Right lobe of liver (tissue), 6 donors: Measurements from ENCODE around the gene DDA1. TPM values are rescaled to one million over a fixed set of nuclear protein-coding genes. Genes with fewer than 3 reads are reported as not detected.

Source experiments
- ATAC-seq, 4 donors: fragments of 200-7000 bp; cut with Tn5 transposase; one replicate each; pipeline ENCODE4 v1.9.1; 2020; ENCODE audit warnings: mild to moderate bottlenecking in 4 of 4, moderate library complexity in 4 of 4
- DNase-seq, 3 donors: peaks; one replicate each; pipeline ENCODE4 v3.0.0-alpha.2; 2020
- H3K27ac ChIP-seq, 3 donors: fragments of 200-600 bp; one replicate each; pipeline ENCODE4 v1.8.0; 2022
- H3K27me3 ChIP-seq, 2 donors: fragments of 200-600 bp; one replicate each; pipeline ENCODE4 v1.8.0; 2022
- H3K36me3 ChIP-seq, 4 donors: fragments of 200-600 bp; sonication (generic) in 1 of 4; one replicate each; pipeline versions ENCODE4 v1.5.1 to v1.8.0; 2017 to 2022; ENCODE audit warnings: control low read depth in 1 of 4
- H3K4me1 ChIP-seq, 4 donors: fragments of 200-600 bp; sonication (generic) in 1 of 4; one replicate each; pipeline versions ENCODE4 v1.5.1 to v1.8.0; 2017 to 2022; ENCODE audit warnings: control low read depth in 1 of 4
- H3K4me3 ChIP-seq, 3 donors: fragments of 200-600 bp; one replicate each; pipeline ENCODE4 v1.8.0; 2022
- H3K9me3 ChIP-seq, 4 donors: fragments of 200-600 bp; sonication (generic) in 1 of 4; one replicate each; pipeline versions ENCODE4 v1.5.1 to v1.8.0; 2017 to 2022; ENCODE audit warnings: control low read depth in 1 of 4
- CTCF ChIP-seq, 4 donors: fragments of 200-600 bp in 3 of 4; fragments of 450-650 bp in 1 of 4; IDR thresholded peaks; one replicate each; pipeline versions ENCODE4 v1.5.1 to v1.8.0; 2016 to 2022; ENCODE audit warnings: antibody characterized with exemption in 4 of 4, mild to moderate bottlenecking in 2 of 4
- POLR2A ChIP-seq: fragments of 450-650 bp; IDR thresholded peaks from one replicate; pipeline ENCODE4 v1.6.1; 2017; ENCODE audit warnings: antibody characterized with exemption, mild to moderate bottlenecking
- WGBS: methylation state at CpG from one replicate; pipeline ENCODE4 v1.1.6; 2018; ENCODE audit warnings: low coverage, low lambda C conversion rate; ENCODE audit not compliant: insufficient coverage; ENCODE audit errors: missing lambda C conversion rate; 5-methylcytosine and 5-hydroxymethylcytosine counted together
- intact Hi-C, 2 donors: fragments of 100-400 bp; cut with DNase I; formaldehyde crosslinking; loops; one replicate each; pipeline versions ENCODE4 v1.11.2 to v1.14.1; 2022
- total RNA-seq, 6 experiments: library from RNA; depleted of rRNA in 2 of 6; stranded (reverse); fragments of >200 nt in 2 of 6; fragmentation: NEBNext Ultra II Directional in 3 of 6; extraction: Animal tissue kit (Norgen Biotek cat#: 25700) in 3 of 6; gene quantifications; one replicate each; pipeline versions ENCODE4 v1.1.0 to v1.2.4, GENCODE V29; 2016 to 2023
- donor health status: DM: no; HTN: yes; CAD: no.
- donor health status: DM: no; HTN: no; CAD: no.
- donor health status: DM: no; HTN: no; CAD: no.
- donor health status: DM: no; HTN: yes; CAD: no.
- donor health status: DM: no; HTN: yes; CAD: no.

The DDA1 gene
- total RNA-seq, 6 experiments from 2014 or later: 10.4 to 23.4 (median 14.1) TPM

GRCh38 chr19:17347361-17347760 is 38.0 kb downstream of the DDA1 start:
- TF ChIP-seq POLR2A: no peak
- no peak for TF ChIP-seq CTCF (IDR thresholded peaks at IDR 0.05)
- no peak for DNase-seq
- intact Hi-C loops: loop anchor here (5.0 to 10.0 kb wide), 2 partner anchors 40 to 107 kb away; no protein-coding TSS in a partner anchor
- no peak overlapping the region for H3K27ac ChIP-seq
- H3K36me3 ChIP-seq: no peaks in the 10 kb centered on the region
- no peaks in the 10 kb centered on the region for H3K27me3 ChIP-seq
- H3K9me3 ChIP-seq: no peaks in the 10 kb centered on the region
- 17% methylated on average over 5 of the region's 6 CpGs for WGBS
- H3K4me1 ChIP-seq: no peaks in the 10 kb centered on the region
- H3K4me3 ChIP-seq: no peak overlapping the region
- peak in 1 of 4 donors; percentile 11 for ATAC-seq

DNA sequence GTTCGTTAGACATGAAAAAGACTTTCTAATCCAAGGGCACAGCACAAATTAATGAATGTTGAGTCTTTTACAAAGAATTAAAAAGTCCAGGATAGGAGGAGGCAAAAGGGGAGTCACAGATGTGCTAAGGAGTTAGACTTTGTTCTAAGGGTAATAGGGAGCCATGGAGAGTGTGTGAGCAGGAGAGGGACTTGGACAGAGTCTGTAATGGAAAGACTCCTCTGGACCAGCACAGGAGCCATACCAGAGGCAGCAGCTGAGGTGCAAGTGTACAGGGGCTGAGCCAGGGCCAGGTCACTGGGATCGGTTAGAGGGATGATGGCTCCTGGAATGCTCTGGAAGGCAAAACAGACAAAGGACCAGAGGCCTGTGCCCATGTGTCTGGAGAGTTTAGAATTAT is 38.5 kb downstream of the DDA1 start:
- intact Hi-C loops: loop anchor here (5.0 to 10.0 kb wide), 2 partner anchors 39 to 107 kb away; no protein-coding TSS in a partner anchor
- Histone ChIP-seq H3K4me1 (no peaks in the 10 kb centered on the region), H3K9me3 (no peaks in the 10 kb centered on the region), H3K27me3 (no peaks in the 10 kb centered on the region), H3K36me3 (no peaks in the 10 kb centered on the region), H3K4me3 (no peak overlapping the region), H3K27ac (no peak overlapping the region)
- ATAC-seq (no peak), DNase-seq (no peak)
- WGBS: 17% methylated on average over 1 of the region's 2 CpGs
- no peak for TF ChIP-seq CTCF (IDR thresholded peaks at IDR 0.05)
- TF ChIP-seq POLR2A: no peak

- TF ChIP-seq POLR2A (no peak), CTCF (IDR thresholded peaks at IDR 0.05) (no peak)
- no peak overlapping the region for H3K4me3 ChIP-seq
- no peaks in the 10 kb centered on the region for H3K36me3 ChIP-seq
- DNase-seq: peak in 2 of 3 donors; percentile 56 to 60
- no peaks in the 10 kb centered on the region for H3K27me3 ChIP-seq
- H3K27ac ChIP-seq: no peak overlapping the region
- peak; percentile 52 to 66 (median 56) for ATAC-seq
- 0% methylated on average over 1 of the region's 12 CpGs for WGBS
- no peaks in the 10 kb centered on the region for H3K9me3 ChIP-seq
- intact Hi-C loops: loop anchor here (5.0 to 10.0 kb wide), 2 partner anchors 39 to 106 kb away; no protein-coding TSS in a partner anchor
- no peaks in the 10 kb centered on the region for H3K4me1 ChIP-seq
Observed at GRCh38 chr19:17348700-17349099, 39.3 kb downstream of the DDA1 start.

DNA sequence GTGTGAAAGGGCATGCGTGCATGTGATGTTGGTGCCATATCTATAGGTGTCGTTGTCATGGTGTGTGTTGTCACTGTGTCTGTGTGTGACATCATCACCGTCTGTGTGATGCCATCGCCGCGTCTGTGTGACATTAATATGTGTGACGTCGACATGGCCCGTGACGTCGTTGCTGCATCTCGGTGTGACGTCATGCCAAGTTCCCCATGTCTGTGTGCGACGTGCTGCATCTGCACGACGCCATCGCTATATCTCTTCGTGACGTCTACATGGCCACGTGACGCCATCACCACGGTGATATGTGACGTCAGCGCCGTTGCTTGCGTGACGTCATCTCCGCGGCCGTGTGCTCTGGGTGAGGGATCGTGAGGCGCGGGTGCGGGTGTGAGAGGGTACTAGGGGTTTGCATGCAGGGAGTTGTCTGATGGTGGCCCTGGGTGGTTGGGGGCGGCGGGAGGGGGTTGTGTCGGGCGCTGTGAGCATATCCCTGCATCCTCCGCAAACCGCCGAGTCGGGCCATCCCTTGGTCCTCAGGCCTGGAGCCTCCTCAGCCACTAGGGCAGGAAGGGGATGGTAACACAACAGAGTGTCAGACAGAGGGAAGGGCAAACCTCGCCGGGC is 42.6 kb downstream of the DDA1 start:
- 90% methylated on average over 17 of the region's 45 CpGs for WGBS
- intact Hi-C loops: no loop called here
- H3K27ac ChIP-seq: no peak overlapping the region
- no peaks in the 10 kb centered on the region for H3K36me3 ChIP-seq
- DNase-seq (no peak), ATAC-seq (no peak)
- H3K27me3 ChIP-seq: no peaks in the 10 kb centered on the region
- no peaks in the 10 kb centered on the region for H3K4me1 ChIP-seq
- TF ChIP-seq POLR2A: no peak
- no peak for TF ChIP-seq CTCF (IDR thresholded peaks at IDR 0.05)
- no peak overlapping the region for H3K4me3 ChIP-seq
- no peaks in the 10 kb centered on the region for H3K9me3 ChIP-seq
